HepG2 (cell line): Measurements from ENCODE around the gene FAM229A. TPM values are rescaled to one million over a fixed set of nuclear protein-coding genes. Genes with fewer than 3 reads are reported as not detected.
A peak's percentile ranks its signal among the peaks of the same experiment; 100 is the strongest.

Source experiments
- AKAP8 ChIP-seq: sonication (generic); formaldehyde crosslinking; IDR thresholded peaks from 2 replicates; pipeline ENCODE4 v1.5.1; 2020; ENCODE audit warnings: mild to moderate bottlenecking, missing genetic modification reagents
- ASH2L ChIP-seq: fragments of 300-600, 200-600 bp; sonication (generic); IDR thresholded peaks from 2 replicates; pipeline ENCODE4 v1.7.0; 2017; ENCODE audit warnings: low read depth, mild to moderate bottlenecking, moderate library complexity, mixed read lengths, low read length; ENCODE audit not compliant: insufficient read length
- BCL6 ChIP-seq: IDR thresholded peaks from 2 replicates; pipeline ENCODE4 v1.6.1; 2016; ENCODE audit warnings: missing genetic modification reagents, missing compliant biosample characterization
- ZNF292 ChIP-seq: sonication (generic); formaldehyde crosslinking; IDR thresholded peaks from 2 replicates; pipeline ENCODE4 v1.8.1; 2022; ENCODE audit warnings: mild to moderate bottlenecking, low read depth, missing genetic modification reagents, borderline replicate concordance
- ZNF354B ChIP-seq: sonication (generic); formaldehyde crosslinking; IDR thresholded peaks from 2 replicates; pipeline ENCODE4 v1.8.0; 2022; ENCODE audit warnings: mild to moderate bottlenecking, missing genetic modification reagents
- ZNF510 ChIP-seq: sonication (generic); formaldehyde crosslinking; IDR thresholded peaks from 2 replicates; pipeline ENCODE4 v1.4.0; 2020; ENCODE audit warnings: low read depth, mild to moderate bottlenecking, missing genetic modification reagents
- ZNF552 ChIP-seq: sonication (generic); formaldehyde crosslinking; IDR thresholded peaks from 2 replicates; pipeline ENCODE4 v1.9.0; 2022; ENCODE audit warnings: missing genetic modification reagents, mild to moderate bottlenecking, borderline replicate concordance
- polyA plus RNA-seq, 8 experiments: library from polyadenylated mRNA; depleted of rRNA in 3 of 8; stranded (reverse) in 7 of 8; unstranded in 1 of 8; fragments of >200 nt; fragmentation: Illumina TruSeq in 4 of 8; extraction: Trizol in 4 of 8; gene quantifications; 2 replicates each; pipeline versions ENCODE4 v1.2.1 to v1.2.3, GENCODE V29; 2011 to 2016; ENCODE audit warnings: low read depth in 4 of 8, missing spikeins in 1 of 8, mixed read lengths in 1 of 8; ENCODE audit not compliant: insufficient read depth in 1 of 8
- total RNA-seq, 5 experiments: library from RNA; depleted of rRNA; stranded (reverse); fragments of >200 nt; fragmentation: Illumina TruSeq; extraction: Trizol; gene quantifications; 2 replicates each; pipeline ENCODE4 v1.2.3, GENCODE V29; 2016; ENCODE audit warnings: low read depth in 1 of 5
- TF ChIP-seq, protein P1 (sequence below): sonication (generic); formaldehyde crosslinking; IDR thresholded peaks from one replicate; pipeline ENCODE4 v1.5.1; 2020; ENCODE audit warnings: mild to moderate bottlenecking, missing genetic modification reagents; ENCODE audit errors: not compliant biosample characterization
- TF ChIP-seq, protein P2 (sequence below): sonication (generic); formaldehyde crosslinking; IDR thresholded peaks from 2 replicates; pipeline ENCODE4 v1.9.0; 2022; ENCODE audit warnings: low read depth, missing genetic modification reagents
- TF ChIP-seq, protein P3 (sequence below): IDR thresholded peaks from 2 replicates; pipeline ENCODE4 v1.6.1; 2016; ENCODE audit warnings: low read depth, missing genetic modification reagents, missing compliant biosample characterization
- TF ChIP-seq, protein P4 (sequence below): IDR thresholded peaks from 2 replicates; pipeline ENCODE4 v1.6.1; 2016; ENCODE audit warnings: low read depth, control low read depth

Gene FAM229A
- total and polyA plus RNA-seq, 2 of the 13 experiments (the other 11 are each of a cell fraction or from before 2014, with no cell fraction given) = 3.2 to 17.6 TPM

DNA sequence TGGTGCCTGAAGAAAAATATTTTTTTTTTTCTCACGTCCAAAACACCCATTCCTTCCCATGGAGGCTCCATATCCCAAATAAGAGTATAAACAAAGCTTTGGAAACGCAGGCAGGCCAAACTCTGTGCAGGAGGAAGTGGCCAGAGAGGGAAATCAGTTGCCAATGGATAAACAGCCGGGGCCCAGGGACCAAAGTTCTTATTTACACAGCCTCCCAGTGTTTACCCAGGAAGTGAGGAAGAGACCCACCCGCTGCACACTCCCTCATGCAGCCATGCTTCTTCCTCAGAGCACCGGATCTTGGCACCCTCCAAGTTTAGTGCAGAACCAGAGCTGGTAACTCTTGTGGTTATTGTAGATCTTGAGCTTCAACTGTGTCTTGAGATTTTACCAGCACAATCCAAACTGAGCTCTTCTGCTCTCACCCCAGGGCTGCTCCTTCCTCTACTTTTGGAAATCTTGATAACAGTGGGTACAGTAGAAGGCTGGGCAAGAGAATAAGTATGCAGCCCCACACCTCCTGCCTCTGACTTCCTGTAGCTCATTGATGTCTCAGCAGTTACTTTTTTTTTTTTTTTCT lies 40.5 kb downstream of the FAM229A start (continued):
- TF ChIP-seq BCL6 (CRISPR knock-in tag) (peak; percentile 21; the same call in 1 of the 2 replicates), ZNF292 (CRISPR knock-in tag) (peak; percentile 73; the same call in 1 of the 2 replicates), ZNF552 (CRISPR knock-in tag) (no peak), ZNF510 (no peak), ZNF354B (CRISPR knock-in tag) (no peak), AKAP8 (no peak), ASH2L (peak; percentile 74)
- TF ChIP-seq, protein P1, sequence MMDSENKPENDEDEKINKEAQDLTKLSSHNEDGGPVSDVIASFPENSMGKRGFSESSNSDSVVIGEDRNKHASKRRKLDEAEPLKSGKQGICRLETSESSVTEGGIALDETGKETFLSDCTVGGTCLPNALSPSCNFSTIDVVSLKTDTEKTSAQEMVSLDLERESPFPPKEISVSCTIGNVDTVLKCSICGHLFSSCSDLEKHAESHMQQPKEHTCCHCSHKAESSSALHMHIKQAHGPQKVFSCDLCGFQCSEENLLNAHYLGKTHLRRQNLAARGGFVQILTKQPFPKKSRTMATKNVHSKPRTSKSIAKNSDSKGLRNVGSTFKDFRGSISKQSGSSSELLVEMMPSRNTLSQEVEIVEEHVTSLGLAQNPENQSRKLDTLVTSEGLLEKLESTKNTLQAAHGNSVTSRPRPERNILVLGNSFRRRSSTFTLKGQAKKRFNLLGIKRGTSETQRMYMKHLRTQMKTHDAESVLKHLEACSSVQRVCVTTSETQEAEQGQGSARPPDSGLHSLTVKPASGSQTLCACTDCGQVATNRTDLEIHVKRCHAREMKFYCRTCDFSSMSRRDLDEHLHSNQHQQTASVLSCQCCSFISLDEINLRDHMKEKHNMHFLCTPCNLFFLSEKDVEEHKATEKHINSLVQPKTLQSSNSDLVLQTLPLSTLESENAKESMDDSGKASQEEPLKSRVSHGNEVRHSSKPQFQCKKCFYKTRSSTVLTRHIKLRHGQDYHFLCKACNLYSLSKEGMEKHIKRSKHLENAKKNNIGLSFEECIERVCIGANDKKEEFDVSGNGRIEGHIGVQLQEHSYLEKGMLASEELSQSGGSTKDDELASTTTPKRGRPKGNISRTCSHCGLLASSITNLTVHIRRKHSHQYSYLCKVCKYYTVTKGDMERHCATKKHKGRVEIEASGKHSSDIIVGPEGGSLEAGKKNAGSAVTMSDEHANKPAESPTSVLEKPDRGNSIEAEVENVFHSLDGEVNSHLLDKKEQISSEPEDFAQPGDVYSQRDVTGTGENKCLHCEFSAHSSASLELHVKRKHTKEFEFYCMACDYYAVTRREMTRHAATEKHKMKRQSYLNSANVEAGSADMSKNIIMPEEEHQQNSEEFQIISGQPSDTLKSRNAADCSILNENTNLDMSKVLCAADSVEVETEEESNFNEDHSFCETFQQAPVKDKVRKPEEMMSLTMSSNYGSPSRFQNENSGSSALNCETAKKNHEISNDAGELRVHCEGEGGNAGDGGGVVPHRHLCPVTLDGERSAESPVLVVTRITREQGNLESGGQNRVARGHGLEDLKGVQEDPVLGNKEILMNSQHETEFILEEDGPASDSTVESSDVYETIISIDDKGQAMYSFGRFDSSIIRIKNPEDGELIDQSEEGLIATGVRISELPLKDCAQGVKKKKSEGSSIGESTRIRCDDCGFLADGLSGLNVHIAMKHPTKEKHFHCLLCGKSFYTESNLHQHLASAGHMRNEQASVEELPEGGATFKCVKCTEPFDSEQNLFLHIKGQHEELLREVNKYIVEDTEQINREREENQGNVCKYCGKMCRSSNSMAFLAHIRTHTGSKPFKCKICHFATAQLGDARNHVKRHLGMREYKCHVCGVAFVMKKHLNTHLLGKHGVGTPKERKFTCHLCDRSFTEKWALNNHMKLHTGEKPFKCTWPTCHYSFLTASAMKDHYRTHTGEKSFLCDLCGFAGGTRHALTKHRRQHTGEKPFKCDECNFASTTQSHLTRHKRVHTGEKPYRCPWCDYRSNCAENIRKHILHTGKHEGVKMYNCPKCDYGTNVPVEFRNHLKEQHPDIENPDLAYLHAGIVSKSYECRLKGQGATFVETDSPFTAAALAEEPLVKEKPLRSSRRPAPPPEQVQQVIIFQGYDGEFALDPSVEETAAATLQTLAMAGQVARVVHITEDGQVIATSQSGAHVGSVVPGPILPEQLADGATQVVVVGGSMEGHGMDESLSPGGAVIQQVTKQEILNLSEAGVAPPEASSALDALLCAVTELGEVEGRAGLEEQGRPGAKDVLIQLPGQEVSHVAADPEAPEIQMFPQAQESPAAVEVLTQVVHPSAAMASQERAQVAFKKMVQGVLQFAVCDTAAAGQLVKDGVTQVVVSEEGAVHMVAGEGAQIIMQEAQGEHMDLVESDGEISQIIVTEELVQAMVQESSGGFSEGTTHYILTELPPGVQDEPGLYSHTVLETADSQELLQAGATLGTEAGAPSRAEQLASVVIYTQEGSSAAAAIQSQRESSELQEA (CRISPR knock-in tag) = no peak
- TF ChIP-seq, protein P2, sequence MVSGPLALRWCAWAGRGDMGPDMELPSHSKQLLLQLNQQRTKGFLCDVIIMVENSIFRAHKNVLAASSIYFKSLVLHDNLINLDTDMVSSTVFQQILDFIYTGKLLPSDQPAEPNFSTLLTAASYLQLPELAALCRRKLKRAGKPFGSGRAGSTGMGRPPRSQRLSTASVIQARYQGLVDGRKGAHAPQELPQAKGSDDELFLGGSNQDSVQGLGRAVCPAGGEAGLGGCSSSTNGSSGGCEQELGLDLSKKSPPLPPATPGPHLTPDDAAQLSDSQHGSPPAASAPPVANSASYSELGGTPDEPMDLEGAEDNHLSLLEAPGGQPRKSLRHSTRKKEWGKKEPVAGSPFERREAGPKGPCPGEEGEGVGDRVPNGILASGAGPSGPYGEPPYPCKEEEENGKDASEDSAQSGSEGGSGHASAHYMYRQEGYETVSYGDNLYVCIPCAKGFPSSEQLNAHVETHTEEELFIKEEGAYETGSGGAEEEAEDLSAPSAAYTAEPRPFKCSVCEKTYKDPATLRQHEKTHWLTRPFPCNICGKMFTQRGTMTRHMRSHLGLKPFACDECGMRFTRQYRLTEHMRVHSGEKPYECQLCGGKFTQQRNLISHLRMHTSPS (CRISPR knock-in tag) = no peak
- TF ChIP-seq, protein P3, sequence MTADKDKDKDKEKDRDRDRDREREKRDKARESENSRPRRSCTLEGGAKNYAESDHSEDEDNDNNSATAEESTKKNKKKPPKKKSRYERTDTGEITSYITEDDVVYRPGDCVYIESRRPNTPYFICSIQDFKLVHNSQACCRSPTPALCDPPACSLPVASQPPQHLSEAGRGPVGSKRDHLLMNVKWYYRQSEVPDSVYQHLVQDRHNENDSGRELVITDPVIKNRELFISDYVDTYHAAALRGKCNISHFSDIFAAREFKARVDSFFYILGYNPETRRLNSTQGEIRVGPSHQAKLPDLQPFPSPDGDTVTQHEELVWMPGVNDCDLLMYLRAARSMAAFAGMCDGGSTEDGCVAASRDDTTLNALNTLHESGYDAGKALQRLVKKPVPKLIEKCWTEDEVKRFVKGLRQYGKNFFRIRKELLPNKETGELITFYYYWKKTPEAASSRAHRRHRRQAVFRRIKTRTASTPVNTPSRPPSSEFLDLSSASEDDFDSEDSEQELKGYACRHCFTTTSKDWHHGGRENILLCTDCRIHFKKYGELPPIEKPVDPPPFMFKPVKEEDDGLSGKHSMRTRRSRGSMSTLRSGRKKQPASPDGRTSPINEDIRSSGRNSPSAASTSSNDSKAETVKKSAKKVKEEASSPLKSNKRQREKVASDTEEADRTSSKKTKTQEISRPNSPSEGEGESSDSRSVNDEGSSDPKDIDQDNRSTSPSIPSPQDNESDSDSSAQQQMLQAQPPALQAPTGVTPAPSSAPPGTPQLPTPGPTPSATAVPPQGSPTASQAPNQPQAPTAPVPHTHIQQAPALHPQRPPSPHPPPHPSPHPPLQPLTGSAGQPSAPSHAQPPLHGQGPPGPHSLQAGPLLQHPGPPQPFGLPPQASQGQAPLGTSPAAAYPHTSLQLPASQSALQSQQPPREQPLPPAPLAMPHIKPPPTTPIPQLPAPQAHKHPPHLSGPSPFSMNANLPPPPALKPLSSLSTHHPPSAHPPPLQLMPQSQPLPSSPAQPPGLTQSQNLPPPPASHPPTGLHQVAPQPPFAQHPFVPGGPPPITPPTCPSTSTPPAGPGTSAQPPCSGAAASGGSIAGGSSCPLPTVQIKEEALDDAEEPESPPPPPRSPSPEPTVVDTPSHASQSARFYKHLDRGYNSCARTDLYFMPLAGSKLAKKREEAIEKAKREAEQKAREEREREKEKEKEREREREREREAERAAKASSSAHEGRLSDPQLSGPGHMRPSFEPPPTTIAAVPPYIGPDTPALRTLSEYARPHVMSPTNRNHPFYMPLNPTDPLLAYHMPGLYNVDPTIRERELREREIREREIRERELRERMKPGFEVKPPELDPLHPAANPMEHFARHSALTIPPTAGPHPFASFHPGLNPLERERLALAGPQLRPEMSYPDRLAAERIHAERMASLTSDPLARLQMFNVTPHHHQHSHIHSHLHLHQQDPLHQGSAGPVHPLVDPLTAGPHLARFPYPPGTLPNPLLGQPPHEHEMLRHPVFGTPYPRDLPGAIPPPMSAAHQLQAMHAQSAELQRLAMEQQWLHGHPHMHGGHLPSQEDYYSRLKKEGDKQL (CRISPR knock-in tag) = peak; percentile 68; the same call in 1 of the 2 replicates
- TF ChIP-seq, protein P4, sequence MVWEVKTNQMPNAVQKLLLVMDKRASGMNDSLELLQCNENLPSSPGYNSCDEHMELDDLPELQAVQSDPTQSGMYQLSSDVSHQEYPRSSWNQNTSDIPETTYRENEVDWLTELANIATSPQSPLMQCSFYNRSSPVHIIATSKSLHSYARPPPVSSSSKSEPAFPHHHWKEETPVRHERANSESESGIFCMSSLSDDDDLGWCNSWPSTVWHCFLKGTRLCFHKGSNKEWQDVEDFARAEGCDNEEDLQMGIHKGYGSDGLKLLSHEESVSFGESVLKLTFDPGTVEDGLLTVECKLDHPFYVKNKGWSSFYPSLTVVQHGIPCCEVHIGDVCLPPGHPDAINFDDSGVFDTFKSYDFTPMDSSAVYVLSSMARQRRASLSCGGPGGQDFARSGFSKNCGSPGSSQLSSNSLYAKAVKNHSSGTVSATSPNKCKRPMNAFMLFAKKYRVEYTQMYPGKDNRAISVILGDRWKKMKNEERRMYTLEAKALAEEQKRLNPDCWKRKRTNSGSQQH (CRISPR knock-in tag) = 0 out of 2 replicates have a peak, but pooled peaks have one; percentile 27
